Ascending aorta (tissue), 2 donors: ENCODE data around the gene NT5C2. TPM values are rescaled to one million over a fixed set of nuclear protein-coding genes. Genes with fewer than 3 reads are reported as not detected.

Experiments used
- DNase-seq, 2 donors: peaks; one replicate each; pipeline ENCODE4 v3.0.0-alpha.2; 2019; ENCODE audit warnings: low spot score in 2 of 2
- H3K27ac ChIP-seq, 2 donors: fragments of 200-600 bp; sonication (generic); one replicate each; pipeline ENCODE4 v1.5.1; 2016 to 2017; ENCODE audit warnings: mild to moderate bottlenecking in 1 of 2
- H3K27me3 ChIP-seq: fragments of 200-600 bp; sonication (generic); one replicate; pipeline ENCODE4 v1.5.1; 2017
- H3K36me3 ChIP-seq, 2 donors: fragments of 200-600 bp; sonication (generic); one replicate each; pipeline ENCODE4 v1.5.1; 2016
- H3K4me1 ChIP-seq, 2 donors: fragments of 200-600 bp; sonication (generic); one replicate each; pipeline ENCODE4 v1.5.1; 2016 to 2017; ENCODE audit warnings: mild to moderate bottlenecking in 1 of 2
- H3K4me3 ChIP-seq, 2 donors: fragments of 200-600 bp; sonication (generic); one replicate each; pipeline ENCODE4 v1.5.1; 2016 to 2017; ENCODE audit warnings: mild to moderate bottlenecking in 1 of 2
- H3K9me3 ChIP-seq, 2 donors: fragments of 200-600 bp; sonication (generic); one replicate each; pipeline ENCODE4 v1.5.1; 2016
- CTCF ChIP-seq, 3 experiments: fragments of 200-600 bp in 2 of 3; fragments of 450-650 bp in 1 of 3; sonication (generic) in 2 of 3; IDR thresholded peaks; one replicate each; pipeline ENCODE4 v1.5.1; 2016 to 2019; ENCODE audit warnings: antibody characterized with exemption in 3 of 3, mild to moderate bottlenecking in 1 of 3, moderate library complexity in 1 of 3
- intact Hi-C: fragments of 100-400 bp; cut with DNase I; formaldehyde crosslinking; loops from one replicate; pipeline ENCODE4 v1.15.1; 2023
- total RNA-seq: library from RNA; depleted of rRNA; stranded (reverse); fragments of >200 nt; gene quantifications from one replicate; pipeline ENCODE4 v1.1.0, GENCODE V29; 2016

NT5C2 gene
- total RNA-seq, 1 donor from 2014 or later: 25.9 TPM

- H3K36me3 ChIP-seq: peaks cover 4 to 14% of the 10 kb centered on the region in 2 donors
- intact Hi-C loops: loop anchor here (5.0 kb wide), 1 partner anchor 46 kb away; no protein-coding TSS in a partner anchor
- peak overlapping the region in 1 of 2 donors; percentile 54 for H3K27ac ChIP-seq
- H3K4me1 ChIP-seq: peaks cover 14 to 62% of the 10 kb centered on the region in 2 donors
- TF ChIP-seq CTCF (IDR thresholded peaks at IDR 0.05): no peak
- no peaks in the 10 kb centered on the region for H3K27me3 ChIP-seq
- no peaks in the 10 kb centered on the region for H3K9me3 ChIP-seq
- no peak for DNase-seq
- H3K4me3 ChIP-seq: no peak overlapping the region
Measured at GRCh38 chr10:103106539-103106938, 86.5 kb downstream of the NT5C2 start.

GRCh38 chr10:103105462-103105861, 87.6 kb downstream of the NT5C2 start:
- Histone ChIP-seq H3K36me3 (peaks cover 8 to 23% of the 10 kb centered on the region in 2 donors), H3K9me3 (no peaks in the 10 kb centered on the region), H3K4me1 (peaks cover 7 to 52% of the 10 kb centered on the region in 2 donors), H3K27ac (no peak overlapping the region), H3K27me3 (no peaks in the 10 kb centered on the region), H3K4me3 (no peak overlapping the region)
- intact Hi-C loops: loop anchor here (5.0 kb wide), 1 partner anchor 47 kb away; no protein-coding TSS in a partner anchor
- TF ChIP-seq CTCF (IDR thresholded peaks at IDR 0.05): no peak
- no peak for DNase-seq

GRCh38 chr10:103104721-103105120, 88.4 kb downstream of the NT5C2 start:
- DNase-seq: no peak
- Histone ChIP-seq H3K9me3 (no peaks in the 10 kb centered on the region), H3K27ac (peak overlapping the region; percentile 33 to 38), H3K4me3 (no peak overlapping the region), H3K36me3 (peaks cover 15 to 31% of the 10 kb centered on the region in 2 donors), H3K4me1 (peaks cover 3 to 45% of the 10 kb centered on the region in 2 donors), H3K27me3 (no peaks in the 10 kb centered on the region)
- intact Hi-C loops: loop anchor here (5.0 kb wide), 2 partner anchors 48 to 128 kb away; no protein-coding TSS in a partner anchor
- no peak for TF ChIP-seq CTCF (IDR thresholded peaks at IDR 0.05)

GRCh38 chr10:103103989-103104388, 89.1 kb downstream of the NT5C2 start:
- peaks cover 0 to 39% of the 10 kb centered on the region in 2 donors for H3K4me1 ChIP-seq
- no peak for TF ChIP-seq CTCF (IDR thresholded peaks at IDR 0.05)
- H3K27ac ChIP-seq: peak overlapping the region; percentile 33 to 38
- peaks cover 15 to 38% of the 10 kb centered on the region in 2 donors for H3K36me3 ChIP-seq
- intact Hi-C loops: loop anchor here (5.0 kb wide), 1 partner anchor 128 kb away; no protein-coding TSS in a partner anchor
- DNase-seq: no peak
- H3K27me3 ChIP-seq: no peaks in the 10 kb centered on the region
- no peak overlapping the region for H3K4me3 ChIP-seq
- H3K9me3 ChIP-seq: no peaks in the 10 kb centered on the region

GRCh38 chr10:103102195-103102594, 90.9 kb downstream of the NT5C2 start:
- no peak overlapping the region for H3K4me3 ChIP-seq
- H3K36me3 ChIP-seq: peaks cover 24 to 54% of the 10 kb centered on the region in 2 donors
- H3K9me3 ChIP-seq: no peaks in the 10 kb centered on the region
- no peak for DNase-seq
- H3K27me3 ChIP-seq: no peaks in the 10 kb centered on the region
- intact Hi-C loops: loop anchor here (5.0 kb wide), 1 partner anchor 130 kb away; no protein-coding TSS in a partner anchor
- peak overlapping the region in 1 of 2 donors; percentile 53 for H3K27ac ChIP-seq
- TF ChIP-seq CTCF (IDR thresholded peaks at IDR 0.05): no peak
- H3K4me1 ChIP-seq: peaks cover 0 to 28% of the 10 kb centered on the region in 2 donors
